MCF 10A (cell line): ENCODE results near the gene FAM118B. TPM values are rescaled to one million over a fixed set of nuclear protein-coding genes. Genes with fewer than 3 reads are reported as not detected.

Experiments
- BruUV-seq: library from RNA; stranded (reverse); fragments of 400-500 nt; replicated peaks from 2 replicates; lab custom pipeline; 2021; lab: Mats Ljungman, UMichigan
- CTCF ChIA-PET: fragments of 300-600 bp; sonication (Branson Sonifier 250); formaldehyde crosslinking; extraction: SDS; loops from one replicate; lab custom pipeline; 2021; ENCODE audit warnings: antibody characterized with exemption, inconsistent platforms; lab: Yijun Ruan, JAX
- POLR2A ChIA-PET: fragments of 300-600, 350-650 bp; sonication (Branson Sonifier 250); formaldehyde crosslinking; extraction: SDS; loops from one replicate; lab custom pipeline; 2020; ENCODE audit warnings: antibody characterized with exemption, inconsistent platforms; lab: Yijun Ruan, JAX
- DNase-seq: peaks from one replicate; pipeline ENCODE4 v3.0.0-alpha.2; 2018; ENCODE audit not compliant: unreplicated experiment
- H3K27ac Mint-ChIP-seq: one replicate; pipeline ENCODE4 v1.8.0; 2022; ENCODE audit warnings: mild to moderate bottlenecking, low read depth, mixed read lengths; ENCODE audit not compliant: unreplicated experiment
- H3K27me3 Mint-ChIP-seq: one replicate; pipeline ENCODE4 v1.8.0; 2022; ENCODE audit warnings: mixed read lengths; ENCODE audit not compliant: insufficient read depth, unreplicated experiment
- H3K36me3 Mint-ChIP-seq: one replicate; pipeline ENCODE4 v1.8.0; 2022; ENCODE audit warnings: mild to moderate bottlenecking, moderate library complexity, mixed read lengths; ENCODE audit not compliant: insufficient read depth, unreplicated experiment
- H3K4me1 Mint-ChIP-seq: one replicate; pipeline ENCODE4 v1.8.0; 2022; ENCODE audit warnings: mixed read lengths; ENCODE audit not compliant: insufficient read depth, unreplicated experiment
- H3K4me3 Mint-ChIP-seq: one replicate; pipeline ENCODE4 v1.8.0; 2022; ENCODE audit warnings: mild to moderate bottlenecking, moderate library complexity, mixed read lengths; ENCODE audit not compliant: unreplicated experiment
- H3K9me3 Mint-ChIP-seq: one replicate; pipeline ENCODE4 v1.8.0; 2022; ENCODE audit warnings: mixed read lengths; ENCODE audit not compliant: unreplicated experiment
- intact Hi-C: fragments of 100-400 bp; cut with micrococcal nuclease; formaldehyde crosslinking; loops from 2 replicates; pipeline ENCODE4 v1.14.1; 2022
- total RNA-seq: library from RNA; stranded (reverse); gene quantifications from 2 replicates; pipeline ENCODE4 v1.2.3, GENCODE V29; 2022
- TF ChIP-seq, protein P1 (sequence below): fragments of 200-600 bp; IDR thresholded peaks from one replicate; pipeline ENCODE4 v1.8.0; 2022; ENCODE audit warnings: antibody characterized with exemption, mild to moderate bottlenecking; ENCODE audit not compliant: unreplicated experiment

The FAM118B gene
- total RNA-seq, 1 experiment from 2014 or later: 8.3 TPM

DNA sequence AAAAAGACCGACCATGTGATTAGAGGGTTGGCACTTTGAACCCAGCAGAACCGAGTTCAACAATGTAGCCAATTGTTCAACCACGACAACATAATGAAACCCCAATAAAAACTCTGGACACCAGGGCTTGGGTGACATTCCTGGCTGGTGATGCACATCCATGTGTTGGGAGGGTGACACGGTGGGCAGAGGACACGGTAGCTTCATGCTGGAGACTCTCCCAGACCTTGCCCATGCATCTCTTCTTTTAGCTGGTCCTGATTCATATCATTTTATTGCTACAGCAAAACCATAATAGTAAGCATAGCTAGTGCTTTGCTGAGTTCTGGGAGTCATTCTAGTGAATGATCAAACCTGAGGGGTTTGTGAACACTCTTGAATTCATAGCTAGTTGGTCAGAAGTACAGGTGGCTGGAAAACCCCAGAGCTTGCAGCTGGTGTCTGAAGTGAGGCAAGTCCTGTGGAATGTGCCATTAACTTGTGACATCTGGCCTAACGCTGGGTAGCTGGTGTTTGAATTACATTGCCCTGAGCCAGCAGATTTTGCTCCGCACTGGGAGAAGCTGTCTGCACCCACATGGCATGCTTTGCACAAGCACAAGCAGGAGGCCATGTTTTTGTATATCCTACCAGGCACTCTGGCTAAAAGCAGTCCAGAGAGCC is 14.2 kb upstream of the FAM118B start:
- intact Hi-C loops: loop anchor here (10.0 kb wide), 1 partner anchor 83 kb away; no protein-coding TSS in a partner anchor
- TF ChIP-seq, protein P1, sequence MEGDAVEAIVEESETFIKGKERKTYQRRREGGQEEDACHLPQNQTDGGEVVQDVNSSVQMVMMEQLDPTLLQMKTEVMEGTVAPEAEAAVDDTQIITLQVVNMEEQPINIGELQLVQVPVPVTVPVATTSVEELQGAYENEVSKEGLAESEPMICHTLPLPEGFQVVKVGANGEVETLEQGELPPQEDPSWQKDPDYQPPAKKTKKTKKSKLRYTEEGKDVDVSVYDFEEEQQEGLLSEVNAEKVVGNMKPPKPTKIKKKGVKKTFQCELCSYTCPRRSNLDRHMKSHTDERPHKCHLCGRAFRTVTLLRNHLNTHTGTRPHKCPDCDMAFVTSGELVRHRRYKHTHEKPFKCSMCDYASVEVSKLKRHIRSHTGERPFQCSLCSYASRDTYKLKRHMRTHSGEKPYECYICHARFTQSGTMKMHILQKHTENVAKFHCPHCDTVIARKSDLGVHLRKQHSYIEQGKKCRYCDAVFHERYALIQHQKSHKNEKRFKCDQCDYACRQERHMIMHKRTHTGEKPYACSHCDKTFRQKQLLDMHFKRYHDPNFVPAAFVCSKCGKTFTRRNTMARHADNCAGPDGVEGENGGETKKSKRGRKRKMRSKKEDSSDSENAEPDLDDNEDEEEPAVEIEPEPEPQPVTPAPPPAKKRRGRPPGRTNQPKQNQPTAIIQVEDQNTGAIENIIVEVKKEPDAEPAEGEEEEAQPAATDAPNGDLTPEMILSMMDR: no peak
- ChIA-PET CTCF (interaction anchor here (0.5 to 4.4 kb wide), 5 partner anchors 12 to 275 kb away, joined by 3 to 41 read pairs (median 4); no protein-coding TSS in a partner anchor), POLR2A (no interaction called here)
- H3K36me3 Mint-ChIP-seq: peaks cover 63% of the 10 kb centered on the region
- H3K27ac Mint-ChIP-seq: no peak overlapping the region
- H3K4me1 Mint-ChIP-seq: no peaks in the 10 kb centered on the region
- no peak overlapping the region for H3K4me3 Mint-ChIP-seq
- H3K9me3 Mint-ChIP-seq: no peaks in the 10 kb centered on the region
- BruUV-seq: no TSS peak
- H3K27me3 Mint-ChIP-seq: no peaks in the 10 kb centered on the region
- no peak for DNase-seq

DNA sequence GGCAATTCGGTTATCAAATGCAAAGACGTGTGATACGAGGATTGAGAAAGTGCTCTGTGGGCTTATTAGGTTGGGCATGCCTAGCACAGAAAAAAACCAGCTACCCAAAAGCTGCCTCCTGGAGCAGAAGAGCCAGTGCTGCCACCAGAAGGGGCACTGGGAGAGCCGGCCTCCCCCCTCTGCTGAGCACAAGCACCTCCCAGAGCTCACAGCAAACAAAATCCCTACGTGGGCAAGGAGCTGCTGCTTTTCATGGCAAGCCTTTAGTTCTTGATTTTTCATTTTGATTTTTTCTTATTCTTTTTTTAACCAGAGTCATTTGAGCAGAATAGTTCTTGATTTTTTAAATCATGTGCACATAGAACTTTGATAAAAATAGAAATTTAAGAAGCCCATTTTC is 12.9 kb upstream of the FAM118B start:
- BruUV-seq: no TSS peak
- H3K27ac Mint-ChIP-seq: no peak overlapping the region
- no peaks in the 10 kb centered on the region for H3K27me3 Mint-ChIP-seq
- ChIA-PET POLR2A (interaction anchor here (0.7 to 0.9 kb wide), 2 partner anchors 13 to 147 kb away, joined by 3 read pairs; partner anchors contain the start of gene FAM118B), CTCF (interaction anchor here (0.6 to 4.4 kb wide), 7 partner anchors 11 to 746 kb away, joined by 3 to 41 read pairs (median 4); no protein-coding TSS in a partner anchor)
- peaks cover 76% of the 10 kb centered on the region for H3K36me3 Mint-ChIP-seq
- DNase-seq: no peak
- no peaks in the 10 kb centered on the region for H3K4me1 Mint-ChIP-seq
- TF ChIP-seq, protein P1: no peak
- no peaks in the 10 kb centered on the region for H3K9me3 Mint-ChIP-seq
- intact Hi-C loops: loop anchor here (10.0 kb wide), 1 partner anchor 84 kb away; no protein-coding TSS in a partner anchor
- no peak overlapping the region for H3K4me3 Mint-ChIP-seq

DNA sequence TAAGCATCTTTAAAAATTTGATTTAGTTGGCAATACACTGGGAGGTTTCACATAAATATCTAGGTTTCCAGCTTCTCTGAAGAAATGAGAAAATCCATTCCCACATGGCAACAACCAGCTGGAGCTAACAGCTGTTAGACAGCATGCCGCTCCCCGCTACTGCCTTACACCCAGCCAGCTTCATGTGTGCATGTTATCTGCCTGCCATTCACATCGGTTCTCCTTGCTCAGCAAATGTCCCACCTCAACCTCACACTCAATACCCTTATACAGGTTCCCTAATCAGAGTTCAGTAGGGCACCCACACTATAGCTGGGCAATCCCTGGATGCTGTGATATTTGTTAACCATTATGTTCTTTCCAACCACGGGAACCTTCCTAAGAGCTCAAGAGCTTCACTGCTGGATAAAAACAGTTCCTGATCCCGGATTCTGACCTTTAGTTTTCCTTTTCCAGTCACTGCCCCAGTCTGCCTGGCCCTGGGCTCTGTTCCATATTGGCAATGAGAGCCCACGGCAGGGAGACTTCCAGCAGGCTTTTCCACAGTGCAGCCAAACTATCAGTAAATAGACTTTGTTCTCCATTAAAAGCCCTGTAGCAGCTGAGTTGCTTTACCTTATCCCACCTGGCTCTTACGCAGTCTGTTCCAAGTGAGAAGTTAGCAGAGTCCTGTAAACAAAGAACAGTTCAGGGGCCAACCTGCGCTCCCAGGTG is 8.8 kb upstream of the FAM118B start:
- Mint-ChIP-seq H3K27me3 (no peaks in the 10 kb centered on the region), H3K9me3 (no peaks in the 10 kb centered on the region), H3K4me1 (no peaks in the 10 kb centered on the region), H3K36me3 (peaks cover 85% of the 10 kb centered on the region), H3K27ac (no peak overlapping the region), H3K4me3 (no peak overlapping the region)
- TF ChIP-seq, protein P1: no peak
- intact Hi-C loops: no loop called here
- ChIA-PET POLR2A (no interaction called here), CTCF (interaction anchor here (0.6 to 2.0 kb wide), 6 partner anchors 9 to 621 kb away, joined by 3 to 9 read pairs (median 4); no protein-coding TSS in a partner anchor)
- BruUV-seq: TSS peak; percentile 7
- no peak for DNase-seq

DNA sequence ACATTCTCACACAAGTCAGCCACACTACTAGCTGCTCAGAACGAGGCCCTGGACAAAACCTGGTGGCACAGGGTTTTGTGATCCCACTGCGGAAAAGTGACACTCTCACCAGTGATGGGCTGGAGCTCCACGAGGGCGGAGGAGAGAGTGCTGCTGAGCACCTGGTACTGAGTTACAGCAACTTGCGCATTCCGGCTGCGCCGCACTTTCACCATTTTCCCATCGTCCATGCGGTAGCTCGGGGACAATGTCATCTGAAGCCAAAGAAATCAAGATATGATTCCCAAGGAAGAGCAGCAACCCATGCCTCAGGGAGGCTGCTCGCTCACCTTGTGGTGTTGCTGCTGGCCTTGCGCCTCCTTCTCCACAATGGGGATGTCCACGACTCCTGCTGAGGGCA is 6.2 kb upstream of the FAM118B start:
- intact Hi-C loops: no loop called here
- BruUV-seq: no TSS peak
- POLR2A ChIA-PET: interaction anchor here (1.1 kb wide), 1 partner anchor 144 kb away, joined by 4 read pairs; no protein-coding TSS in a partner anchor
- Mint-ChIP-seq H3K36me3 (peaks cover 75% of the 10 kb centered on the region), H3K9me3 (no peaks in the 10 kb centered on the region), H3K4me3 (no peak overlapping the region), H3K27ac (no peak overlapping the region), H3K27me3 (no peaks in the 10 kb centered on the region), H3K4me1 (peaks cover 4% of the 10 kb centered on the region)
- CTCF ChIA-PET: interaction anchor here (0.7 to 1.9 kb wide), 3 partner anchors 10 to 15 kb away, joined by 3 to 6 read pairs (median 3); no protein-coding TSS in a partner anchor
- DNase-seq: no peak
- TF ChIP-seq, protein P1: no peak
